ENCODE measurements around the gene KLF16.

DNA sequence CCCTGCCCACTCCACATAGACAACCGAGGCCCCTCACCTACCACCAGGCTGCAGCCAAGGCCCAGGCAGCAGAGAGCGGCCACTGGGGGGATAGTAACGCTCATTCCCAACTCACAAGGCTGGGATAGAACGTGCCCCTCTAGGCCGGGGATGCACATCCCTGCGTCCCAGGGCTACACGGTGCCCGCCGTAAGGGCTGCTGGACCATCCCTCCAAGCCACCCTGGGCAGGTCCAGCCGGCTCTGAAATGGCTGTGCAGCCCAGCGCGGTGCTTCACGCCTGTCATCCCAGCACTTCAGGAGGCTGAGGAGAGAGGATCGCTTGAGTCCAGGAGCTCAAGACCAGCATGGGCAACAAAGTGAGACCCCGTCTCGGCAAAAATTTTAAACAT is 18.3 kb downstream of the KLF16 start:
- TF ChIP-seq EZH2 (IDR thresholded peaks at IDR 0.05; ENCODE audit: insufficient read depth, poor library complexity, severe bottlenecking) (no peak), EZH2phosphoT487 (IDR thresholded peaks at IDR 0.05; ENCODE audit: insufficient read depth, low read depth) (no peak)

All from GM23248 (cell line).